ENCODE measurements around the gene GLA. TPM values are rescaled to one million over a fixed set of nuclear protein-coding genes. Genes with fewer than 3 reads are reported as not detected.

Gene GLA
- total RNA-seq, 2 donors from 2014 or later, result 6.2 to 7.6 TPM

- no peak for ATAC-seq
- Histone ChIP-seq H3K4me1 (peaks cover 16% of the 10 kb centered on the region), H3K27me3 (no peaks in the 10 kb centered on the region), H3K9me3 (no peaks in the 10 kb centered on the region), H3K36me3 (replicated peaks in 1 of 2; ENCODE audit: insufficient read depth in 1 of 2, low read depth in 2 of 2) (no peaks in the 10 kb centered on the region), H3K4me3 (no peak overlapping the region), H3K27ac (no peak overlapping the region)
- intact Hi-C loops (cut with DNase I), result no loop called here
- 80 to 94% methylated on average over 1 of the region's 1 CpG for WGBS, 2 donors
- TF ChIP-seq POLR2A (IDR thresholded peaks at IDR 0.05), result no peak
- no peak for TF ChIP-seq CTCF (IDR thresholded peaks at IDR 0.05)
- no peak for DNase-seq
Observed at GRCh38 chrX:101395789-101396188, 11.9 kb downstream of the GLA start.

GRCh38 chrX:101394372-101394771, 13.4 kb downstream of the GLA start:
- intact Hi-C loops (cut with DNase I), result no loop called here
- ATAC-seq, result no peak
- no peak overlapping the region for H3K27ac ChIP-seq

GRCh38 chrX:101393530-101394305, 14.0 kb downstream of the GLA start:
- DNase-seq (no peak), ATAC-seq (no peak)
- no peaks in the 10 kb centered on the region for H3K27me3 ChIP-seq
- no peak overlapping the region for H3K4me3 ChIP-seq
- H3K9me3 ChIP-seq, result no peaks in the 10 kb centered on the region
- WGBS, 2 donors, result 75 to 80% methylated on average over 8 to 11 of the region's 11 CpGs
- no peak overlapping the region for H3K27ac ChIP-seq
- intact Hi-C loops (cut with DNase I), result no loop called here
- TF ChIP-seq CTCF (IDR thresholded peaks at IDR 0.05) (no peak), POLR2A (IDR thresholded peaks at IDR 0.05) (no peak)
- H3K4me1 ChIP-seq, result peaks cover 16% of the 10 kb centered on the region
- no peaks in the 10 kb centered on the region for H3K36me3 ChIP-seq (replicated peaks in 1 of 2; ENCODE audit: insufficient read depth in 1 of 2, low read depth in 2 of 2)

More at GRCh38 chrX:101394372-101394771, 13.4 kb downstream of the GLA start:
- no peaks in the 10 kb centered on the region for H3K9me3 ChIP-seq
- H3K4me3 ChIP-seq, result no peak overlapping the region
- no peak for TF ChIP-seq POLR2A (IDR thresholded peaks at IDR 0.05)
- no peak for TF ChIP-seq CTCF (IDR thresholded peaks at IDR 0.05)
- H3K36me3 ChIP-seq (replicated peaks in 1 of 2; ENCODE audit: insufficient read depth in 1 of 2, low read depth in 2 of 2), result no peaks in the 10 kb centered on the region
- no peak for DNase-seq
- peaks cover 16% of the 10 kb centered on the region for H3K4me1 ChIP-seq
- H3K27me3 ChIP-seq, result no peaks in the 10 kb centered on the region

GRCh38 chrX:101391831-101392230, 15.9 kb downstream of the GLA start:
- Histone ChIP-seq H3K27ac (peak overlapping the region in 2 of 4 donors; percentile 6 to 47), H3K36me3 (replicated peaks in 1 of 2; ENCODE audit: insufficient read depth in 1 of 2, low read depth in 2 of 2) (no peaks in the 10 kb centered on the region), H3K9me3 (no peaks in the 10 kb centered on the region), H3K4me1 (peaks cover 16% of the 10 kb centered on the region), H3K27me3 (no peaks in the 10 kb centered on the region), H3K4me3 (peak overlapping the region in 1 of 2 donors; percentile 54)
- TF ChIP-seq CTCF (IDR thresholded peaks at IDR 0.05) (no peak), POLR2A (IDR thresholded peaks at IDR 0.05) (no peak)
- DNase-seq, result no peak
- no peak for ATAC-seq
- intact Hi-C loops (cut with DNase I), result no loop called here
- WGBS, 2 donors, result 38% methylated on average over 6 of the region's 6 CpGs
